HEK293 (cell line): ENCODE measurements around the gene TBCA.

Experiments used
- CTCF ChIA-PET: fragments of 350-600 bp; formaldehyde crosslinking; extraction: SDS; loops from one replicate; lab custom pipeline; 2021; ENCODE audit warnings: antibody characterized with exemption; lab: Yijun Ruan, JAX
- POLR2A ChIA-PET: fragments of 300-600 bp; formaldehyde crosslinking; extraction: SDS; loops from one replicate; lab custom pipeline; 2020; ENCODE audit warnings: antibody characterized with exemption, inconsistent platforms; lab: Yijun Ruan, JAX
- H3K27ac ChIP-seq: fragments of 200-500 bp; sonication (Bioruptor generic); 2 replicates; pipeline ENCODE4 v1.5.1; 2014; ENCODE audit warnings: low read depth, low read length, control low read depth, inconsistent platforms; ENCODE audit errors: extremely low read depth
- H3K36me3 ChIP-seq, 2 experiments: fragments of 200-500 bp in 1 of 2; sonication (Bioruptor generic) in 1 of 2; 1 replicate in 1 of 2; 2 replicates in 1 of 2; pipeline ENCODE4 v1.5.1; 2014 to 2017; ENCODE audit warnings: inconsistent platforms in 2 of 2, low read length in 2 of 2; ENCODE audit not compliant: control insufficient read depth in 2 of 2, insufficient read depth in 1 of 2
- H3K4me1 ChIP-seq: fragments of 200-500 bp; sonication (Bioruptor generic); 2 replicates; pipeline ENCODE4 v1.5.1; 2014; ENCODE audit warnings: mild to moderate bottlenecking, low read length, inconsistent platforms; ENCODE audit not compliant: control insufficient read depth, insufficient read depth
- H3K4me3 ChIP-seq: 2 replicates; pipeline ENCODE4 v1.5.1; 2011; ENCODE audit warnings: low read depth, mild to moderate bottlenecking, control low read depth, low read length, moderate library complexity
- H3K9me3 ChIP-seq: fragments of 200-500 bp; sonication (Bioruptor generic); 2 replicates; pipeline ENCODE4 v1.5.1; 2014; ENCODE audit warnings: low read depth, low read length, inconsistent platforms; ENCODE audit not compliant: control insufficient read depth, insufficient read depth
- CTCF ChIP-seq: fragments of 450-650 bp; formaldehyde crosslinking; IDR thresholded peaks from 2 replicates; pipeline ENCODE4 v1.5.1; 2016; ENCODE audit warnings: missing biosample characterization, missing genetic modification characterization
- HOXC10 ChIP-seq: sonication (generic); formaldehyde crosslinking; IDR thresholded peaks from 2 replicates; pipeline ENCODE4 v1.8.1; 2023; ENCODE audit warnings: mild to moderate bottlenecking, missing genetic modification reagents
- KLF9 ChIP-seq: fragments of 450-650 bp; formaldehyde crosslinking; IDR thresholded peaks from 2 replicates; pipeline ENCODE4 v1.5.1; 2016; ENCODE audit warnings: missing biosample characterization, missing genetic modification characterization, low read depth
- PRDM2 ChIP-seq: fragments of 450-650 bp; formaldehyde crosslinking; IDR thresholded peaks from 2 replicates; pipeline ENCODE4 v1.5.1; 2016; ENCODE audit warnings: missing biosample characterization, missing genetic modification characterization, borderline replicate concordance
- WT1 ChIP-seq: fragments of 450-650 bp; formaldehyde crosslinking; IDR thresholded peaks from 2 replicates; pipeline ENCODE4 v1.5.1; 2016; ENCODE audit warnings: missing biosample characterization, missing genetic modification characterization
- YY2 ChIP-seq: fragments of 450-650 bp; formaldehyde crosslinking; IDR thresholded peaks from 2 replicates; pipeline ENCODE4 v1.5.1; 2016; ENCODE audit warnings: missing biosample characterization, missing genetic modification characterization
- ZBTB20 ChIP-seq: fragments of 450-650 bp; formaldehyde crosslinking; IDR thresholded peaks from 2 replicates; pipeline ENCODE4 v1.5.1; 2016; ENCODE audit warnings: missing biosample characterization, missing genetic modification characterization
- ZFP69B ChIP-seq: fragments of 450-650 bp; formaldehyde crosslinking; IDR thresholded peaks from 2 replicates; pipeline ENCODE4 v1.5.1; 2016; ENCODE audit warnings: missing biosample characterization, missing genetic modification characterization
- ZNF112 ChIP-seq: fragments of 450-650 bp; formaldehyde crosslinking; IDR thresholded peaks from 2 replicates; pipeline ENCODE4 v1.5.0; 2017; ENCODE audit warnings: missing biosample characterization, missing genetic modification characterization
- ZNF140 ChIP-seq: fragments of 450-650 bp; formaldehyde crosslinking; IDR thresholded peaks from 2 replicates; pipeline ENCODE4 v1.5.1; 2016; ENCODE audit warnings: missing biosample characterization, missing genetic modification characterization
- ZNF214 ChIP-seq: fragments of 450-650 bp; formaldehyde crosslinking; IDR thresholded peaks from 2 replicates; pipeline ENCODE4 v1.5.1; 2017; ENCODE audit warnings: missing biosample characterization, mild to moderate bottlenecking, missing genetic modification characterization, borderline replicate concordance
- ZNF391 ChIP-seq: fragments of 450-650 bp; formaldehyde crosslinking; IDR thresholded peaks from 2 replicates; pipeline ENCODE4 v1.5.1; 2016; ENCODE audit warnings: low read depth, missing biosample characterization, missing genetic modification characterization, borderline replicate concordance
- ZNF398 ChIP-seq: fragments of 450-650 bp; formaldehyde crosslinking; IDR thresholded peaks from 2 replicates; pipeline ENCODE4 v1.5.1; 2017; ENCODE audit warnings: missing biosample characterization, missing genetic modification characterization
- ZNF558 ChIP-seq: fragments of 450-650 bp; formaldehyde crosslinking; IDR thresholded peaks from 2 replicates; pipeline ENCODE4 v1.5.1; 2016; ENCODE audit warnings: missing biosample characterization, missing genetic modification characterization
- ZNF580 ChIP-seq: fragments of 450-650 bp; formaldehyde crosslinking; IDR thresholded peaks from 2 replicates; pipeline ENCODE4 v1.5.1; 2016; ENCODE audit warnings: missing biosample characterization, missing genetic modification characterization
- ZNF600 ChIP-seq: fragments of 450-650 bp; formaldehyde crosslinking; IDR thresholded peaks from 2 replicates; pipeline ENCODE4 v1.5.1; 2016; ENCODE audit warnings: missing biosample characterization, missing genetic modification characterization
- ZNF692 ChIP-seq: fragments of 450-650 bp; formaldehyde crosslinking; IDR thresholded peaks from 2 replicates; pipeline ENCODE4 v1.5.1; 2016; ENCODE audit warnings: missing biosample characterization, missing genetic modification characterization
- ZNF707 ChIP-seq: fragments of 450-650 bp; formaldehyde crosslinking; IDR thresholded peaks from 2 replicates; pipeline ENCODE4 v1.5.1; 2016; ENCODE audit warnings: missing biosample characterization, missing genetic modification characterization
- ZNF776 ChIP-seq: fragments of 450-650 bp; formaldehyde crosslinking; IDR thresholded peaks from 2 replicates; pipeline ENCODE4 v1.5.0; 2017; ENCODE audit warnings: missing biosample characterization, missing genetic modification characterization, borderline replicate concordance

Gene TBCA

GRCh38 chr5:77670526-77670925, 105.6 kb downstream of the TBCA start:
- H3K9me3 ChIP-seq, result no peaks in the 10 kb centered on the region
- no peak overlapping the region for H3K27ac ChIP-seq
- H3K4me1 ChIP-seq, result no peaks in the 10 kb centered on the region
- ChIA-PET POLR2A (no interaction called here), CTCF (interaction anchor here (0.6 kb wide), 1 partner anchor 15 kb away, joined by 6 read pairs; no protein-coding TSS in a partner anchor)
- TF ChIP-seq ZNF600 (tag by site-specific recombination) (no peak), ZNF692 (no peak), ZNF580 (tag by site-specific recombination) (no peak), ZNF112 (no peak), CTCF (no peak), HOXC10 (no peak), ZNF558 (no peak), ZNF398 (tag by site-specific recombination) (no peak), YY2 (tag by site-specific recombination) (no peak), ZFP69B (tag by site-specific recombination) (no peak)
- no peak overlapping the region for H3K4me3 ChIP-seq
- no peaks in the 10 kb centered on the region for H3K36me3 ChIP-seq

GRCh38 chr5:77669677-77670076, 106.5 kb downstream of the TBCA start:
- POLR2A ChIA-PET, result interaction anchor here (0.8 kb wide), 1 partner anchor 22 kb away, joined by 3 read pairs; no protein-coding TSS in a partner anchor
- H3K4me1 ChIP-seq, result no peaks in the 10 kb centered on the region
- H3K36me3 ChIP-seq, result no peaks in the 10 kb centered on the region
- no peaks in the 10 kb centered on the region for H3K9me3 ChIP-seq
- H3K27ac ChIP-seq, result no peak overlapping the region
- peak; percentile 68 for TF ChIP-seq ZBTB20 (tag by site-specific recombination)
- no peak for TF ChIP-seq KLF9
- CTCF ChIA-PET, result no interaction called here
- no peak overlapping the region for H3K4me3 ChIP-seq

GRCh38 chr5:77663090-77663863, 112.9 kb downstream of the TBCA start:
- Histone ChIP-seq H3K4me1 (no peaks in the 10 kb centered on the region), H3K36me3 (no peaks in the 10 kb centered on the region), H3K4me3 (no peak overlapping the region), H3K9me3 (no peaks in the 10 kb centered on the region), H3K27ac (no peak overlapping the region)
- POLR2A ChIA-PET, result no interaction called here
- CTCF ChIA-PET, result interaction anchor here (1.3 kb wide), 1 partner anchor 17 kb away, joined by 3 read pairs; no protein-coding TSS in a partner anchor
- TF ChIP-seq ZNF391 (tag by site-specific recombination) (no peak), ZNF140 (tag by site-specific recombination) (no peak), ZNF214 (tag by site-specific recombination) (no peak), ZNF580 (tag by site-specific recombination) (no peak), WT1 (tag by site-specific recombination) (no peak), ZNF707 (tag by site-specific recombination) (no peak), ZNF776 (tag by site-specific recombination) (no peak), PRDM2 (no peak)
